GM18498 (cell line): ENCODE measurements around the gene GEN1.

Source experiments
- ATAC-seq: cut with Tn5 transposase; IDR thresholded peaks from one replicate; pipeline ENCODE4 v1.9.1; 2021; ENCODE audit warnings: mild to moderate bottlenecking, moderate library complexity; ENCODE audit not compliant: unreplicated experiment

Gene GEN1, protein sequence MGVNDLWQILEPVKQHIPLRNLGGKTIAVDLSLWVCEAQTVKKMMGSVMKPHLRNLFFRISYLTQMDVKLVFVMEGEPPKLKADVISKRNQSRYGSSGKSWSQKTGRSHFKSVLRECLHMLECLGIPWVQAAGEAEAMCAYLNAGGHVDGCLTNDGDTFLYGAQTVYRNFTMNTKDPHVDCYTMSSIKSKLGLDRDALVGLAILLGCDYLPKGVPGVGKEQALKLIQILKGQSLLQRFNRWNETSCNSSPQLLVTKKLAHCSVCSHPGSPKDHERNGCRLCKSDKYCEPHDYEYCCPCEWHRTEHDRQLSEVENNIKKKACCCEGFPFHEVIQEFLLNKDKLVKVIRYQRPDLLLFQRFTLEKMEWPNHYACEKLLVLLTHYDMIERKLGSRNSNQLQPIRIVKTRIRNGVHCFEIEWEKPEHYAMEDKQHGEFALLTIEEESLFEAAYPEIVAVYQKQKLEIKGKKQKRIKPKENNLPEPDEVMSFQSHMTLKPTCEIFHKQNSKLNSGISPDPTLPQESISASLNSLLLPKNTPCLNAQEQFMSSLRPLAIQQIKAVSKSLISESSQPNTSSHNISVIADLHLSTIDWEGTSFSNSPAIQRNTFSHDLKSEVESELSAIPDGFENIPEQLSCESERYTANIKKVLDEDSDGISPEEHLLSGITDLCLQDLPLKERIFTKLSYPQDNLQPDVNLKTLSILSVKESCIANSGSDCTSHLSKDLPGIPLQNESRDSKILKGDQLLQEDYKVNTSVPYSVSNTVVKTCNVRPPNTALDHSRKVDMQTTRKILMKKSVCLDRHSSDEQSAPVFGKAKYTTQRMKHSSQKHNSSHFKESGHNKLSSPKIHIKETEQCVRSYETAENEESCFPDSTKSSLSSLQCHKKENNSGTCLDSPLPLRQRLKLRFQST

DNA sequence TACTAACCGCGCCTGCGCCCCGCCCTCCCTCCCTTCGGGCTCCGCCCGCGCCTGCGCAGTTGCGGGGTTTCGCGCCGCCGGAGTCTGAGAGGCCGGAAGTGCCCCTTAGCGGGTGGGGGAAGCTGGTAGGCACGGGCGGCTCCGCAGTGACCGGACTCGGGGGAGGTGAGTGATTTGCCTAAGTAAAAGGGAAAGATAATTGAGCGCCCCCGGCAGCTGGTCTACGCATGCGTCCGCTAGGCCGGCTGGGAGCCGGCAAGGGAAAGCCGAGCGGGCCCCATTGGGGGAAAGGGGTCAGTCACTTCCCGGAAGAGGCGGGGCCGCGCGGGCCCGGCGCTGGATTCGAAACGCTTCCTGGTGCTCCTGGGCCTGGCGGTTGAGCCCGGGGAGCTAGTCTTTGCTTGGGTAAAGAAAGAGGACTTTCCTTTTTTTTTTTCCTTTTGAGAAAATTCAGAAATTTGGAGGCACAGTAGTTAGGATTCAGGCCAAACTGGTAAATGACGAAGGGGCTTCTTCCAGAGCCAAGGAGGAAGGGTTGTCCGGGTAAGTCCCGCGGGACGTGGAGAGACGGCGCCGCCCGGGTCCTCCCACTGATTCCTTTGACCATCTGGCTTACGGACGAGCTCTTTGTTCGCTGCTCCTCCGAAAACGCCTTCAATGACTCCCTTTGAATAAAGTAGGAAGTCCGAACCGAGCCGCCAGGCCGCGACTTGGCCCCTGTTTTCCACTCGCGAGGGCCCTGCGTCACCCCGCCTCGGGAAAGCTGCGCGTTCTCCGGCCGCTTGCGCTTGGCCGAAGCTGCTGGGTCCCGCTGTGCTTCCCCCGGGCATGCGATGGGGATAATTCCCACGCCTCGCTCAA, at the start of gene GEN1, which contains the start of gene SMC6:
TSS of gene GEN1 (plus strand) at position 336 of the 861 bp plus-strand sequence. CDS start 5,806 bp downstream, outside the sequence.
TSS of gene SMC6 (minus strand) at position 8 of the 861 bp plus-strand sequence. CDS start 7,864 bp downstream, outside the sequence.
- ATAC-seq, result peak; percentile 71

DNA sequence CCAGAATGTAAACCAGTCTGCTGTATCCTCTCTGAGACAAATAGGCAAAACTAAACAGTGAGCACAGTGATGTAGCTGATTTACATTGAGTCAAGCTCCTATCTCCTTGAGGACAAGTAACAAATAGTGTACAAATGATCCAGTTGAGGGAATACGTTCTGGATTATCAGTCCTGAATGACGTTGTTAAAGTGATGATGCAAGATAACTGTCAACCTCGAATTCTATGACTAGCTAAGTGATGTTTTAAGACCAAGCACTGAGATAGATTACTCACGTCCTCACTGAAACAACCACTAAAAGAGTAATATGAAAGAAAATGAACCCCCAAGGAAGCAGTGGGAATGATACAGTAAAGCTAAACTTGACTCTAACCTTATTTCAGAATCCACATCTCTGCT, 47.1 kb upstream of the GEN1 start:
- no peak for ATAC-seq

DNA sequence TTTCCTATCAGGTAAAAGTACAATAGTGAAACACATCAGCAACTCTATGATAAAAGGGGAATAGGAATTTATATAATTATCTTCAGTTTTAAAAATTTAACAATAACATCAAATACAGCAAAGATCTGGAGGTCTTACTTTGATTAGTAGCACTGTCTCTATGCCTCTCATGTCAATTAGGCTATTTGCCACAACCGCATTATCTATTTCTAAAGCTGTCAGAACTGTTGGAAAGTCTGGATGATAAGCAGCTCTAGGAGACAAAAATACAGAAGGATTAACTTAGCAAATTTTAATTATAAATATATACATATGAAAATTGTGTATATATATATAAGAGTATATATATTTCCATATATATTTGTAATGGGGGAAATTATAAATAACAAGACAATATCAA, 45.4 kb upstream of the GEN1 start:
- no peak for ATAC-seq

DNA sequence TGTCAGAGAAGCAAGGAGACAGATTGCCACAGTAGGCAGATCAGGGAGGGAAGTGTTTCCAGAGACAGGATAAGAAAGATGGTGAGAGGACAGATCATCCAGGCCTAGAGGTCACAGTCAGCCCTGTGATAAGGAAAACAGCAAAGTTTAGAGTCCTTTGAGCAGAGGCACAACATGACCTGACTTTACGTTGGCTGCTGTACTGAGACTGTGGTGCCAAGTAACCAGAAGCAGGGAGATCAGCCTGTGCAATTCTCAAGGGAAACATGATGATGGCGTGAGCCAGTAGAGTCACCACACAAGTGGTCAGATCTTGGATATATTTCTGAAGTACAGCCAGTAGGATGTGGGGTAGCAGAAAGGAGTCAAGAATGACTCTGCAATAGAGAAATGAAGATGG, 44.0 kb upstream of the GEN1 start:
- no peak for ATAC-seq

DNA sequence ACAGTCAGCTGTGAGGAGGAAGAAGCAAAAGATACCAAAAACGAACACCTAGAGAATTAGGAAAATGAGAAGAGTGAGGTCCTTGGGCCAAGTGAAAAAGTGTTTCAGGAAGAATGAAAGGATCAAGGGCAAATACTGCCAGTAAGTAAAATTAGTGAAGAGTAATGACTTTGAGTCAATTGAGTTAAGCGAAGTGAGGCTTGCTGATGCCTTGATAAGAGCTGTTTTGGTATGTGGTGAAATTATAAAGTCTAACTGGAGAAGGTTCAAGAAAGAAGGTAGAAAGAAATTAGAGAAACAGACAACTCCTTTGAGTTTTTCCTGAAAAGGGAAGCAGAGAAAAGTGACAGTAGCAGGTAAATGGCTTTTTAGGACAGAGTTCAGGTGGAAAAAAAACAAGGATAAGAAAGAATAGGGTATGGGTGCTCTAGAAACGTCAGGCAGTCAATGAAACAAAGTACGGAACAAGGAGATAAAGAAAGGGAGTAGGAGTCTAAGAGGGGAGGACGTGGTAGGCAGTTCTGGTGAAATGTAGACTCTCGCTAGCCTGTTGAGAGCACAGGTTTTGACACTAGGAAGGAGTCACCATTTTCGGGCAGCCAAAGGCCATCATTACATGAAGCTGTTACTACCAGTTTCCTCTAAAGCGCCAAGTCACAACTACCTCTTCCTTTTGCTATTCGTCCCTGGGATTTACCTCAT, 43.2 kb upstream of the GEN1 start:
- ATAC-seq, result no peak

DNA sequence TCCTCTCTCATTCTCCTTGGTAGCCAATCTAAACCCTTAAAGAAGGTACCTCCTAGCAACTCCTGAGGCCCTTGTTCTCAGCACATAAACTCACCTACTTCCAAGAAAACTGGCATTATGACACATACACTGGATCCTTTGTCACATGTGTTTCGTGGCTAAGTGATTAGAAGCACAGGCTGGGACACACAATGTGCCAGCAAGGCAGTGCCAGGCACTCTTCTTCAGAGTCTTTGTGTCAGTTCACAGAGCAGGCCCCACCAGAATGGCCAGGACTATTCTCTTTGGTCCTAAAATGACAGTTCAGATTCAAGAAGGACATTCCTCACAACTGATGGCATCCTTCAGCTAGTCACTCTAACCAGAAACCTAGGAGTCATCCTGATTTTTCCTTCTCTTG, 40.6 kb upstream of the GEN1 start:
- ATAC-seq, result no peak

DNA sequence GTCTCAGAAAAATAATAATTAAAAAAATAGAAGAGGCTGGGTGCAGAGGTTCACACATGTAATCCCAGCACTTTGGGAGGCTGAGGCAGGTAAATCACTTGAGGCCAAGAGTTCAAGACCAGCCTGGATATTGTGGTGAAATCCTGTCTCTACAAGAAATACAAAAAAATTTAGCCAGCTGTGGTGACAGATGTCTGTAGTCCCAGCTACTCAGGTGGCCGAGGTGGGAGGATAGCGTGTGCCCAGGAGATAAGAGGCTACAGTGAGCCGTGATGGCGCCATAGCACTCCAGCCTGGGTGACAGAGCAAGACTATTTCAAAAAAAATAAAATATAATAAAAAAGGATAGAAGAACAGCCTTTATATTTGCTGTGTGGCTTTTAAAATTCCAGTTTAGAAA, 36.3 kb upstream of the GEN1 start:
- no peak for ATAC-seq

DNA sequence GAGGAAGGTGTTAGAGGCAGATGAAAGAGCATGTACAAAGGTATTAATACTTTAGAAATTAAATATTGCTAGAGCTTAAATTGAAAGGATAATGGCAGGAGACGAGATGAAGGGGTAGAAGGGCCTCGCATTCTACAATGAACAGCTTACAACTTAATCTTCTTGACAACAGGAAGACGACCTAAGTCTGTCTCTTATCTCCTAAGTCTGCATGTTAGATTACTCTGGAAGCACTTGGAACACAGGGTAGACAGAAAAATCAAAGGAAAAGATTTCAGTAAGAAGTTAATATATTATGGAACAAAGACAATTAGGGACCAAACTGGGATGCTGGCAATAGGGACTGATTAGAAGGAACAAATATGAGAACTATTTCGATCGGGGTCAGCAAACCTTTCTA, 35.2 kb upstream of the GEN1 start:
- no peak for ATAC-seq

DNA sequence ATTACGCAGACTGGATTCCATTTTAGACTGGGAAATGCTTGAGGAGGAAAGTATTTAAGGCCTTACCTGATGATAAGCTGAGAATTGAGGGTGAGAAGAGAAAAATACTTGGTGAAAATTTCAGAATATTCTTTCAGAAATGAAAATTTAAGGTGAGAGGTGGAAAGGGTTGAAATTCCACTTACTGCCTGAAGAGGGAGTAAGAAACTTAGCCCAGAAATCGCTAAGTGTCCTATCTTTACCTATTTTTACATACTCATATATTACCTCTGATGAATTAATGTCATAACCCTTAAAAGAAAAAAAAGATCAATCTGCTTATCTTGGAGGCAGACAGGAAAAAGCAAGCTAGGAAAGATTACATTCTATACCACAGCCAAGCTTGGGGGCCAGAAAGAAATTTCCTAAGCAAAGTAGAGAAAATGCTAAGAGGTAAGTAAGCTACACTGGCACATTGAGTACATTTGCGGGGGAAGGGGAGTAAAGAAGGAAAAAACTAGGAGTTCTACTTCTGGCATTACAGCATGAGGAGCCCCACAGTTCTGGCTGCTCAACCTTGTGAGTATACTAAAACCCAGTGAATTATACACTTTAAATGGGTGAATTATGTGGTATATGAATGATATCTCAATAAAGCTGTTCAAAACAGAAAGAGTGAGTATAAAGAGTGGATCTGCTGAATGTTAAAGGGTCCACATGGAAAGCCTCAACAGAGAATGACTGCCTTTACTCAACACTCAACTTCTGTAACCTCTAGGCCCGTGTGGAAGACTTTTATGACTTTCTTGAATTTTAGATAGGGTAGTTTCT, 34.2 kb upstream of the GEN1 start:
- ATAC-seq, result peak; percentile 73

DNA sequence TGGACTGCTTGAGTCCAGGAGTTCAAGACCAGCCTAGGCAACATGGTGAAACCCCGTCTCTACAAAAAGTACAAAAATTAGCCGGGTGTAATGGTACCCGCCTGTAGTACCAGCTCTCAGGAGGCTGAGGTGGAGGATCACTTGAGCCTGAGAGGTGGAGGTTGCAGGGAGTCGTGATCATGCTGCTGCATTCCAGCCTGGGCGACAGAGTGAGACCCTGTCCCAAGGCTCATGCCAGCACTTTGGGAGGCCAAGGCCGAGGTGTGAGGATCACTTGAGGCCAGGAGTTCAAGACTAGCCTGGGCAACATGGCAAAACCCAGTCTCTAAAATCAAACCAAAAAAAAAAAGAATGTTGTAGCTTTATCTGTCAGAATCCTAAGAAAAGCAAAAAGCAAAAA, 25.7 kb upstream of the GEN1 start:
- ATAC-seq, result no peak

DNA sequence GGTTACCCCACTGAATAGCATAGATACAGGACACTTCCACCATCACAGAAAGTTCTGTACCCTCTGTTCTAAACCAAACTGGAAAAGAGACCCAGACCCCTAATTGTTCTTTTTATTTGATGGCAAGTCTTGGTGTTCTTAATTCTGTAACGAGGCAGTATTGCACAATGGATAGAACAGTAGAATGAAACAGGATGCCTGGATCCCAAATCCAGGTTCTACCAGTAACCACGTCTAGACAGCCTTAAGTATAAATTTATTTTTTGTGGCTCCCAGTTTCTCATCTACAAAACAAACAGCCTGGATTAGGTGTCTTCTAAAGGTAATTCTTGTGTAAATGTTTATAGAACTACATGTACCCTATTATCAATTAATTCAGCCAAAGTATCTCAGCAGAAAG, 24.1 kb upstream of the GEN1 start:
- ATAC-seq, result no peak

DNA sequence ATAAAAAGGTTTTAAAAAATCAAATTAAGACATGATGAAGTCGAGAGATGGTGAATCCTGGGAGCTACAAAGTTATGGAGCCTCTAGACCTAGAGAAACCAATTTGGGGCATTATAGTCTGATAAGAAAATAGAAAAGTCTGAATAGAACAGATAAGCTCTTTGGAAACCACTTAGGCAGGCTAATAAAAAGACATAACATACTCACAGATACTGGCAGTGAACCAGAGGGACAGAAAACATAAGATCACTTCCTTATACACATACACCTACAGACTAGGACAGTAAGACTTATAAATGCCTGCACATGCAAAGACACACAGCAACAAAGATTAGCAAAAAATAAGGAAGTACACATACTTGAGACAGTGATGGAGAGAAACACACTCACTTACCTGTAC, 20.3 kb upstream of the GEN1 start:
- no peak for ATAC-seq

DNA sequence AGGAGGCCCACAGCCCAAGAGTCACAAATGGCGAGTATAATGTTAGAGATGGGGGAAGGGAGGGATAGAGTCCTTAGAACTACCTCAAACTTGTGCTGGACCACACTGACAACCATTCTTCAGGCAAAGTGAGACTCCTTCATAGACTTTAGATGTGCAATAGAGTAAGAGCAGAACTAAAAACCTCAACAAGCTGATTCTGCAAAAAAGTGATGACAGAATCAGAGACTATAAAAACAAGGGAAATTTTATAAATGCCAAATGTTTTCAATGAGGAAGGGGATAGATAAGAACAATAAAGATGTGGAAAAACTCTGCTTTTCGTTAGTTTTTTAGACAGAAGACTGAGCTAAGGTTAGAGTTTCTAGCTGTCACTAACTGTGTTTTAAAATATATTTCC, 18.1 kb upstream of the GEN1 start:
- ATAC-seq, result no peak

DNA sequence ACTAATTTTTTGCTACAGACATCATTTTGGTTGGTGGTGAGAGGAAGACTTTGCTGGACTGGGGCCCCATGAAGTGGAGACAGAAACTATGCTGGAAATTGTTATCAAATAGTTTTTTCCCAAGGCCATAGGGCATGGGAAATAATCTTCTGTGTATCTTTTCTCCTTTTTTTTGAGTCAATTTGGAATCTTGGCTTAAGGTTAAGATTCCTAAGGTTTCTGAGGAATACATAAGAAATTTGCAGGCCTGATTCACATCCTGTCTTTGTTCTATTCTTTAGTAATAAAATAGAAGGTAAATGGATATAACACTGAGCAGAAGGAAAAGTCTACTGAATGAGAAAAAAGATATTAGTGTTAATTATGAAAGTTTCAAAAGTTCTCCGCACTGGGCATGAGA, 16.9 kb upstream of the GEN1 start:
- ATAC-seq, result no peak

DNA sequence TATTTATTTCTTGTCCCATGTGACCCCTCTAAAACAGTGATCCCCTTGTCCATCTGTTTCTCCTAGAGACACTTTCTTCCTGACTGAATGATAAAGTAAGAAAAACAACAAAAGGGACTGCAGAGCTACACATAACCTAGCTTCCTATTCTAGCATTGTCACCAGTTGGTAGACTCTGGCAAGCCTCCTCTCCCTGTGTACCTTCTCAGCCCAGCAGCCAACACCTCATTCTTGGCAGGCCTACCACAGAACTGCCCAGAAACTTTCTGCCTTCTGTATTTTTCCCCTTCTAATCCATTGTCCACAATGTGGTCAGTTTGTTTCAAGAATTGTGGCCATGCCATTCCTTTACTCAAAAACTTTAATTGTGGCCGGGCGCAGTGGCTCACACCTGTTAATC, 13.7 kb upstream of the GEN1 start:
- no peak for ATAC-seq

DNA sequence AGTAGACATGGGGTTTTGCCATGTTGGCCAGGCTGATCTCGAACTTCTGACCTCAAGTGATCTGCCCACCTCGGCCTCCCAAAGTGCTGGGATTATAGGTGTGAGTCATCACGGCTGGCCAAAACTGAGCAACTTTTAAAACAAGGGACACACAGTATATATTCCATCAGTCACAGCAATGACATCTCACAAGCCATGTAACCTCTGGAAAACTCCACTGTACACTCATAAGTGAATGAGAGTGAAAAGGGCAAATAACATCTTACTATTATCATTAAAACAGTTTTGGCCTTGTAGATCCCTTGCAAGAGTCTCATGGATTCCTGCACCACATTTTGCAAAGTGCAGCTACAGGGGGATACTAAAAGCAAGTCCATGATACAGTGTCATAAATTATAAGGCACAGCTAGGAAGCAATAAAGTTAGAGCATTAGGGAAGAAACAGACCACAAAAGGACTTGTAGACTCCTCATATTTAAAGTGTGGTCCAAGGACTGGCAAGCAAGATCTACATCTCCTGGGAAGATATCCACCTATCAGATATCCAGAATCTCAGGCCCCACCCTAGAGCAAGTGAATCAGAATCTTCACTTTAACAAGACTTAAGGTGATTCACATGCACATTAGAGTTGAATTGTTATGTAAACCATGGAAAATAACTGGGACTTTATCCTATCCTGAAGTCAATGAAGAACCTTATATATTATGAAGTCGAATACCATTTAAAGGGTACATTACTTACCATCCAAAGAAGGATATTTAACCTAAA, 6.1 kb upstream of the GEN1 start:
- no peak for ATAC-seq

DNA sequence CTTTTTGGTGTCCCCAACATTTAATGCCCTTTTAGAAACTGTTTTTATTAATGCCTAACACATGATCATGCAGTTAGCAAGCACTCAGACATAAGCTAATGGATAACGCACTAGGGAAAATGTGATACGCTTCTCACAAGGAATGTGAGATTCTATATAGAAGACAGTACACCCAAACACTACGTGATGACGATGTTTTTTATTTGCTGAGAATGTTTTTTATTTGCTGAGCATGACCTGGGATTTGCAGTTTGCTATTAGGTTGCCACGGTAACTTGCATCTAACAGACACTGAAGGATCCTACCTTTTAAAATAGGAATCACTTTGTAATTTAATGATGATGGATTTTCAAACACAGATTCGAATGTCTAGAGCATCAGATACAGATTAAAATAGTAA, 5.2 kb upstream of the GEN1 start:
- no peak for ATAC-seq

DNA sequence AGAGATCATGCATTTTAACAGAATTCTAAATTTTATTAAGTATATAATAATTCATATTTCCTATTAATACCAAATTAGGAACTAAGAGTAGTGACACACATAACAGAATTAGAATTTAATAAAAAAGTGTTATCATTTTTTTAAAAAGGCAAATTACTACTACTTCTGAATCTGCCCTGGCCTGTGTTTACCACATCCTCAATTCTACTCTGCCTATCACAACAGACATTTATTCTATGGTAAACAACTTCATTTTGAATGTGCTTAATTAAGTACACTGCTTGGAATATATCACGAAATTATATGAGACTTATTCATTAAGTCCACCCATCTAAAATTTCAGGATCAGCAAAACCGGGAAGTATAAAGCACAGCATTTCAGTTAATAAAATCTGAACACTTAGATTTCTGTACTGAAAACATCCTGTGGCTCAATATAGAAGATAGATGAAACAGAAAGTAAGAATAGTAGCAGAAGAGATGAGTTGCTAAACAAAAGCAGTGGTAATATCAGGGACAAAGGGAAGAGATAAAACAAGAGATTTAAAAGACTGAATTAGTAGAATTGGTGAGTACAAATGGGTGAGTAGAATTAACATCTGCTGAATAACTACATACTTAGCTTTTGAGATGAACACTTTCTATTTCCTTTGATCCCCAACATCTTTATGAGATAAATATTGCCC, 4.0 kb upstream of the GEN1 start:
- ATAC-seq, result peak; percentile 30
